ENCODE data around the gene WDTC1. TPM values are rescaled to one million over a fixed set of nuclear protein-coding genes. Genes with fewer than 3 reads are reported as not detected.
"Not testable (repeated sequence)": the region's sequence is repeated elsewhere in the genome, so short reads cannot be mapped to it uniquely, and the experiment has no call there.

Gene WDTC1
- total RNA-seq, 1 donor from 2014 or later = 18.2 TPM

DNA sequence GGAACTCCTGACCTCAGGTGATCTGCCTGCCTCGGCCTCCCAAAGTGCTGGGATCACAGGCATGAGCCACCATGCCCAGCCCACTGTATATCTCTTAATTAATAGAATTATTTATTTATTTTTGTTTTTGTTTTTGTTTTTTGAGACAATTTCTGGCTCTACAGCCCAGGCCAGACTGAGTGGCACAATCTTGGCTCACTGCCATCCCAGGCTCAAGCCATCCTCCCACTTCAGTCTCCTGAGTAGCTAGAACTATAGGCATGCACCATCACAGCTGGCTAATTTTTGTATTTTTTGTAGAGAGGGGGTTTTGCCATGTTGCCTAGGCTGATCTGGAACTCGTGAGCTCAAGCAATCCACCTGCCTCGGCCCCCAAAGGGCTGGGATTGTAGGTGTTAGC, 15.7 kb upstream of the WDTC1 start:
- FAIRE-seq (no peak), DNase-seq (ENCODE audit: low read depth) (no peak)
- Histone ChIP-seq H3K79me2 (ENCODE audit: insufficient read depth, low read length) (no peaks in the 10 kb centered on the region), H3K27me3 (ENCODE audit: insufficient read depth, low read length) (peaks cover 2% of the 10 kb centered on the region), H3K27ac (ENCODE audit: low read depth, low read length) (no peak overlapping the region), H3K4me3 (ENCODE audit: insufficient read depth, low read depth, low read length) (no peak overlapping the region), H3K4me1 (ENCODE audit: insufficient read depth, low read length) (no peaks in the 10 kb centered on the region), H3K36me3 (ENCODE audit: insufficient read depth, low read length) (no peaks in the 10 kb centered on the region), H3K9me3 (ENCODE audit: insufficient read depth, low read depth, low read length) (no peaks in the 10 kb centered on the region), H4K20me1 (ENCODE audit: insufficient read depth, low read length) (no peaks in the 10 kb centered on the region), H3K9ac (ENCODE audit: low read length) (no peak overlapping the region), H3K4me2 (ENCODE audit: low read length) (no peak overlapping the region), H2AFZ (ENCODE audit: low read depth, low read length) (no peak overlapping the region)
- no peaks in the 10 kb centered on the region for H3K4me1 Mint-ChIP-seq (ENCODE audit: low read depth, unreplicated experiment)
- no peak for TF ChIP-seq EZH2 (IDR thresholded peaks at IDR 0.05; ENCODE audit: insufficient read depth, low read length)
- TF ChIP-seq, protein P1, sequence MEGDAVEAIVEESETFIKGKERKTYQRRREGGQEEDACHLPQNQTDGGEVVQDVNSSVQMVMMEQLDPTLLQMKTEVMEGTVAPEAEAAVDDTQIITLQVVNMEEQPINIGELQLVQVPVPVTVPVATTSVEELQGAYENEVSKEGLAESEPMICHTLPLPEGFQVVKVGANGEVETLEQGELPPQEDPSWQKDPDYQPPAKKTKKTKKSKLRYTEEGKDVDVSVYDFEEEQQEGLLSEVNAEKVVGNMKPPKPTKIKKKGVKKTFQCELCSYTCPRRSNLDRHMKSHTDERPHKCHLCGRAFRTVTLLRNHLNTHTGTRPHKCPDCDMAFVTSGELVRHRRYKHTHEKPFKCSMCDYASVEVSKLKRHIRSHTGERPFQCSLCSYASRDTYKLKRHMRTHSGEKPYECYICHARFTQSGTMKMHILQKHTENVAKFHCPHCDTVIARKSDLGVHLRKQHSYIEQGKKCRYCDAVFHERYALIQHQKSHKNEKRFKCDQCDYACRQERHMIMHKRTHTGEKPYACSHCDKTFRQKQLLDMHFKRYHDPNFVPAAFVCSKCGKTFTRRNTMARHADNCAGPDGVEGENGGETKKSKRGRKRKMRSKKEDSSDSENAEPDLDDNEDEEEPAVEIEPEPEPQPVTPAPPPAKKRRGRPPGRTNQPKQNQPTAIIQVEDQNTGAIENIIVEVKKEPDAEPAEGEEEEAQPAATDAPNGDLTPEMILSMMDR (IDR thresholded peaks at IDR 0.05; ENCODE audit: insufficient read depth, low read depth, low read length) = no peak
- no peak overlapping the region for H3K4me3 Mint-ChIP-seq (ENCODE audit: unreplicated experiment)
- H3K36me3 Mint-ChIP-seq (ENCODE audit: low read depth, unreplicated experiment) = no peaks in the 10 kb centered on the region
- peaks cover 1% of the 10 kb centered on the region for H3K27me3 Mint-ChIP-seq (ENCODE audit: low read depth, unreplicated experiment)
- no peak overlapping the region for H3K27ac Mint-ChIP-seq (ENCODE audit: unreplicated experiment)
- peaks cover 7% of the 10 kb centered on the region for H3K9me3 Mint-ChIP-seq (ENCODE audit: unreplicated experiment)

DNA sequence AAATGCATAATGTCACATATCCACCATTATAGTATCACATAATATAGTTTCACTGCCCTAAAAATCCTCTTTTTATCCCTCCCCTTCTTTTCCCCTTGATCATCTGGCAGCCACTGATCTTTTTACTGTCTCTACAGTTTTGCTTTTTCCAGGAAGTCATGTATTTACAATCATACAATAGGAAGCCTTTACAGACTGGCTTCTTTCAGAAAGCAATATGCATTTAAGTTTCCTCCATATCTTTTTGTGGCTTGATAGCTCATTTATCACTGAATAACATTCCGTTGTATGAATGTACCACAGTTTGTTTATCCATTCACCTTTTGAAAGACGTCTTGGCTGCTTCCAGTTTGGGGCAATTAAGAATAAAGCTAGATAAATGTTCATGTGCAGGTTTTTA, 14.3 kb upstream of the WDTC1 start:
- no peak overlapping the region for H3K9ac ChIP-seq (ENCODE audit: low read length)
- no peaks in the 10 kb centered on the region for H4K20me1 ChIP-seq (ENCODE audit: insufficient read depth, low read length)
- no peaks in the 10 kb centered on the region for H3K79me2 ChIP-seq (ENCODE audit: insufficient read depth, low read length)
- no peak overlapping the region for H3K4me2 ChIP-seq (ENCODE audit: low read length)
- no peaks in the 10 kb centered on the region for H3K36me3 Mint-ChIP-seq (ENCODE audit: low read depth, unreplicated experiment)
- H3K4me3 Mint-ChIP-seq (ENCODE audit: unreplicated experiment) = no peak overlapping the region
- H3K4me3 ChIP-seq (ENCODE audit: insufficient read depth, low read depth, low read length) = no peak overlapping the region
- H3K27me3 ChIP-seq (ENCODE audit: insufficient read depth, low read length) = no peaks in the 10 kb centered on the region
- peaks cover 1% of the 10 kb centered on the region for H3K27me3 Mint-ChIP-seq (ENCODE audit: low read depth, unreplicated experiment)
- peaks cover 13% of the 10 kb centered on the region for H3K9me3 Mint-ChIP-seq (ENCODE audit: unreplicated experiment)
- FAIRE-seq = no peak
- no peaks in the 10 kb centered on the region for H3K36me3 ChIP-seq (ENCODE audit: insufficient read depth, low read length)
- no peaks in the 10 kb centered on the region for H3K4me1 Mint-ChIP-seq (ENCODE audit: low read depth, unreplicated experiment)
- no peak overlapping the region for H3K27ac Mint-ChIP-seq (ENCODE audit: unreplicated experiment)
- no peak for TF ChIP-seq EZH2 (IDR thresholded peaks at IDR 0.05; ENCODE audit: insufficient read depth, low read length)
- TF ChIP-seq, protein P1 (IDR thresholded peaks at IDR 0.05; ENCODE audit: insufficient read depth, low read depth, low read length) = no peak
- H3K27ac ChIP-seq (ENCODE audit: low read depth, low read length) = no peak overlapping the region
- no peak overlapping the region for H2AFZ ChIP-seq (ENCODE audit: low read depth, low read length)
- no peaks in the 10 kb centered on the region for H3K9me3 ChIP-seq (ENCODE audit: insufficient read depth, low read depth, low read length)
- no peaks in the 10 kb centered on the region for H3K4me1 ChIP-seq (ENCODE audit: insufficient read depth, low read length)
- peak; percentile 27 for DNase-seq (ENCODE audit: low read depth)

DNA sequence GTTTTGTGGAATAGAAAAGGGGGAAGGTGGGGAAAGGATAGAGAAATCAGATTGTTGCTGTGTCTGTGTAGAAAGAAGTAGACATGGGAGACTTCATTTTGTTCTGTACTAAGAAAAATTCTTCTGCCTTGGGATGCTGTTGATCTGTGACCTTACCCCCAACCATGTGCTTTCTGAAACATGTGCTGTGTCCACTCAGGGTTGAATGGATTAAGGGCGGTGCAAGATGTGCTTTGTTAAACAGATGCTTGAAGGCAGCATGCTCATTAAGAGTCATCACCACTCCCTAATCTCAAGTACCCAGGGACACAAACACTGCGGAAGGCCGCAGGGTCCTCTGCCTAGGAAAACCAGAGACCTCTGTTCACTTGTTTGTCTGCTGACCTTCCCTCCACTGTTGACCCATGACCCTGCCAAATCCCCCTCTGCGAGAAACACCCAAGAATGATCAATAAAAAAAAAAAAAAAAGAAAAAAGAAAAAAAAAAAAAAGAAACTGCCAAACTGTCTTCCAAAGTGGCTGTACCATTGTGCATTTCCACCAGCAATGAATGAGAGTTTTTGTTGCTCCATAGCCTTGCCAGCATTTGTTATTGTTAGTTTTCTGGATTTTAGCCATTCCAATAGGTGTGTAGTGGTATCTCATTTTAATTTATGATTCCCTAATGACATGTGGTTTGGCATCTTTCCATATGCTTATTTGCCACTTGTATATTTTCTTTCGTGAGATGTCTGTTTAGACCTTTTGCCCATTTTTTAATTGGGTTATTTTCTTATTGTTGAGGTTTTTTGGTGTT, 13.5 kb upstream of the WDTC1 start:
- not testable (repeated sequence) for H3K27me3 ChIP-seq (ENCODE audit: insufficient read depth, low read length); H3K4me1 ChIP-seq (ENCODE audit: insufficient read depth, low read length); H3K9ac ChIP-seq (ENCODE audit: low read length); H3K9me3 ChIP-seq (ENCODE audit: insufficient read depth, low read depth, low read length); H3K4me3 ChIP-seq (ENCODE audit: insufficient read depth, low read depth, low read length); H3K27ac ChIP-seq (ENCODE audit: low read depth, low read length); H2AFZ ChIP-seq (ENCODE audit: low read depth, low read length); H3K27ac Mint-ChIP-seq (ENCODE audit: unreplicated experiment); FAIRE-seq; H3K36me3 ChIP-seq (ENCODE audit: insufficient read depth, low read length); H3K27me3 Mint-ChIP-seq (ENCODE audit: low read depth, unreplicated experiment); H3K79me2 ChIP-seq (ENCODE audit: insufficient read depth, low read length); H3K4me3 Mint-ChIP-seq (ENCODE audit: unreplicated experiment); DNase-seq (ENCODE audit: low read depth); H3K4me1 Mint-ChIP-seq (ENCODE audit: low read depth, unreplicated experiment); H4K20me1 ChIP-seq (ENCODE audit: insufficient read depth, low read length); H3K4me2 ChIP-seq (ENCODE audit: low read length); H3K36me3 Mint-ChIP-seq (ENCODE audit: low read depth, unreplicated experiment)
- H3K9me3 Mint-ChIP-seq (ENCODE audit: unreplicated experiment) = peaks cover 13% of the 10 kb centered on the region
